GM19467 (cell line): ENCODE measurements around the gene PISD.
A peak's percentile ranks its signal among the peaks of the same experiment; 100 is the strongest.
"Not testable (repeated sequence)": the region's sequence is repeated elsewhere in the genome, so short reads cannot be mapped to it uniquely, and the experiment has no call there.

Source experiments
- ATAC-seq: cut with Tn5 transposase; IDR thresholded peaks from one replicate; pipeline ENCODE4 v1.9.1; 2021; ENCODE audit warnings: mild to moderate bottlenecking, moderate library complexity; ENCODE audit not compliant: unreplicated experiment

PISD gene

GRCh38 chr22:31661851-31662667 is at the start of gene PISD:
TSS of gene PISD (minus strand) at chr22:31662215. CDS start at chr22:31662208, 7 bp downstream.
- peak; percentile 82 for ATAC-seq

- ATAC-seq = not testable (repeated sequence)
Measured at GRCh38 chr22:31711226-31711625, 49.2 kb upstream of the PISD start.

GRCh38 chr22:31707519-31707918 is 45.5 kb upstream of the PISD start:
- ATAC-seq = no peak

GRCh38 chr22:31695423-31695822 is 33.4 kb upstream of the PISD start:
- no peak for ATAC-seq

- ATAC-seq = not testable (repeated sequence)
Measured at GRCh38 chr22:31694046-31694445, 32.0 kb upstream of the PISD start.

GRCh38 chr22:31692186-31692886 is 30.3 kb upstream of the PISD start:
- ATAC-seq = no peak

GRCh38 chr22:31691408-31691807 is 29.4 kb upstream of the PISD start:
- no peak for ATAC-seq

- ATAC-seq = no peak
Measured at GRCh38 chr22:31683181-31684105, 21.4 kb upstream of the PISD start.

- ATAC-seq = no peak
Measured at GRCh38 chr22:31682751-31683150, 20.7 kb upstream of the PISD start.

GRCh38 chr22:31681349-31682345 is 19.6 kb upstream of the PISD start:
- ATAC-seq = no peak

- no peak for ATAC-seq
Measured at GRCh38 chr22:31680861-31681341, 18.9 kb upstream of the PISD start.

- ATAC-seq = no peak
Measured at GRCh38 chr22:31678748-31679147, 16.7 kb upstream of the PISD start.

- ATAC-seq = peak; percentile 94
Measured at GRCh38 chr22:31676700-31677099, 14.7 kb upstream of the PISD start.

GRCh38 chr22:31674219-31674618 is 12.2 kb upstream of the PISD start:
- ATAC-seq = not testable (repeated sequence)

- not testable (repeated sequence) for ATAC-seq
Measured at GRCh38 chr22:31668849-31669248, 6.8 kb upstream of the PISD start.

GRCh38 chr22:31662668-31663037 is 638 bp upstream of the PISD start:
- ATAC-seq = no peak

GRCh38 chr22:31660860-31661341 is 1.1 kb downstream of the PISD start:
- ATAC-seq = not testable (repeated sequence)

GRCh38 chr22:31659246-31659645 is 2.8 kb downstream of the PISD start:
- no peak for ATAC-seq

- ATAC-seq = no peak
Measured at GRCh38 chr22:31654408-31654807, 7.6 kb downstream of the PISD start.

- ATAC-seq = no peak
Measured at GRCh38 chr22:31653944-31654343, 8.1 kb downstream of the PISD start.
